HAP-1 (cell line): Measurements from ENCODE around the gene PHF1.
A peak's percentile ranks its signal among the peaks of the same experiment; 100 is the strongest.

ENCODE experiments used
- DNase-seq, 2 experiments: peaks; one replicate each; pipeline ENCODE4 v3.0.0-alpha.2; 2016 to 2020; ENCODE audit warnings: low spot score in 2 of 2
- H3K27me3 ChIP-seq: fragments of 250-450 bp; sonication (Bioruptor Pico); 2 replicates; pipeline ENCODE4 v1.5.1; 2020; ENCODE audit warnings: low read depth, mild to moderate bottlenecking, moderate library complexity
- H3K36me3 ChIP-seq: fragments of 250-450 bp; sonication (Bioruptor Pico); replicated peaks from 2 replicates; pipeline ENCODE4 v1.5.1; 2020; ENCODE audit warnings: mild to moderate bottlenecking
- H3K4me1 ChIP-seq: fragments of 250-450 bp; sonication (Bioruptor Pico); 2 replicates; pipeline ENCODE4 v1.5.1; 2020; ENCODE audit warnings: mild to moderate bottlenecking
- H3K4me3 ChIP-seq: fragments of 250-450 bp; sonication (Bioruptor Pico); 2 replicates; pipeline ENCODE4 v1.5.1; 2020; ENCODE audit warnings: mild to moderate bottlenecking, moderate library complexity
- H3K9me3 ChIP-seq: fragments of 250-450 bp; sonication (Bioruptor Pico); 2 replicates; pipeline ENCODE4 v1.5.1; 2020; ENCODE audit warnings: mild to moderate bottlenecking, moderate library complexity
- in situ Hi-C: fragments of 300-500 bp; cut with MboI; formaldehyde crosslinking; loops from 3 replicates; pipeline ENCODE4 v1.14.3; 2020; ENCODE audit warnings: low sequenced_read_pairs, inconsistent platforms, mixed read lengths

PHF1 gene

DNA sequence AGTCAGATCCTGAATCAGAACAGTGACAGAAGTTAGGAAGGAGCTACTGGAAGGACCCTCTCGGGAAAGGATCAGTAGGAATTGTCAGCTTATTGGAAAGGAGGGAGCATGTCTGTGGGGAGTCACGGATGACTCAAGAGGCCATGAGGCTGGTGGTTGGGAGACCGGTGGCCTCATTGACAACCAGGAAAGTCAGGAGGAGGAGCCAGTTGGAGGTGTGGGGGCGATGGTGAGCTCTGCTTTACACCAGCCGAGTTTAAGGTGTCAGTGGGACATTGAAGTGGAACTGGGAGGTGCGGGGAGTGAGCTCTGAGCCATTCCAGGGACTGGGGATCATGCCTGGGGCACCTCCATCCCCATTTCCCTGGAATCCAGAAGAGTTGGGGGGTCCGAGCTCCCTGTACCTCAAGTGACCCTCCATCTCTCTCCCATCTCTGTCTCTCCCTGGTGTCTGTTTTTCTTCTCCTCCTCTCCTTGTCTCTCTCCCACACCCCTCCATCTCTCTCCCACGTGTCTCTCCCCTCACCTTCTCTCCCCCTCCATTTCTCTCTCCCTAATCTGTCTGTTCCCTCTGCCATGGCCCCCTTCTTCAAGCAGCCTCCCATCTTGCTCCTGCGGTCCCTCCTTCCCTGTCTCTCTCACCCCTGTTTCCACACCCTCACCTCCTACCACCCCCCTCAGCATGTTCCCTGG is 29.3 kb downstream of the PHF1 start:
- Histone ChIP-seq H3K4me1 (no peaks in the 10 kb centered on the region), H3K36me3 (no peaks in the 10 kb centered on the region; the same call in none of the 2 replicates), H3K27me3 (no peaks in the 10 kb centered on the region), H3K4me3 (no peak overlapping the region), H3K9me3 (no peaks in the 10 kb centered on the region)
- DNase-seq = no peak
- in situ Hi-C loops = no loop called here

DNA sequence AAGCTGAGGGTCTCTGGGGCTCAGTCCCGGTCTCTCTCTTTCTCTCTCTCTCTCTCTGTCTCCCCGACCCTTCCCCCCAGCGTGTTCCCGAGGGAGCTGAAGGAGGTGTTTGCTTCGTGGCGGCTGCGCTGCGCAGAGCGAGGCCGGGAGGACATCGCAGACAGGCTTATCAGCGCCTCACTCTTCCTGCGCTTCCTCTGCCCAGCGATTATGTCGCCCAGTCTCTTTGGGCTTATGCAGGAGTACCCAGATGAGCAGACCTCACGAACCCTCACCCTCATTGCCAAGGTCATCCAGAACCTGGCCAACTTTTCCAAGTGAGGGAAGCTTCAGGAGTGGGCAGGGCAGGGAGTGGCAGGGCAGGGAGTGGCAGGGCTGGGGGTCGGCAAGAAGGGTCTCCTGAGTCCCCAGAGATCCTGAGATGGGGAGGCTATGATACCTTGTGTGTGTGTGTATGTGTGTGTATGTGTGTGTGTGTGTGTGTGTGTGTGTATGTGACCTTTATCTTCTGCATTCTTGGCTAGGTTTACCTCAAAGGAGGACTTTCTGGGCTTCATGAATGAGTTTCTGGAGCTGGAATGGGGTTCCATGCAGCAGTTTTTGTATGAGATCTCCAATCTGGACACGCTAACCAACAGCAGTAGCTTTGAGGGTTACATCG is 30.0 kb downstream of the PHF1 start:
- no peak for DNase-seq
- H3K4me3 ChIP-seq = no peak overlapping the region
- in situ Hi-C loops = no loop called here
- H3K36me3 ChIP-seq = no peaks in the 10 kb centered on the region; the same call in none of the 2 replicates
- H3K27me3 ChIP-seq = no peaks in the 10 kb centered on the region
- H3K4me1 ChIP-seq = no peaks in the 10 kb centered on the region
- H3K9me3 ChIP-seq = no peaks in the 10 kb centered on the region

DNA sequence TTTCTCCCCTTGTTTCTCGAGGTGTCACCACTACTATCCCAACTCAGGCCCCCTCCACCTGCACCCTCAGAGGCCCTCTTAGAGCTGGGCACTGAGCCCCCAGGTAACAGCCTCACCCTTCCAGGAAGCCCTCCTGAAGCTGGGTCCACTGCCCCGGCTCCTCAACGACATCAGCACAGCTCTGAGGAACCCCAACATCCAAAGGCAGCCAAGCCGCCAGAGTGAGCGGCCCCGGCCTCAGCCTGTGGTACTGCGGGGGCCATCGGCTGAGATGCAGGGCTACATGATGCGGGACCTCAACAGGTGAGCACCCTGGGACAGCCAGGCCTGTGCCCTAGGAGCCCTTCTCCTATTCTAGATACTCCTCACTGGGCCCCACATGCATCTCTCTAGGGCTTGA is 30.6 kb downstream of the PHF1 start:
- no peaks in the 10 kb centered on the region for H3K4me1 ChIP-seq
- H3K36me3 ChIP-seq = peaks cover 3% of the 10 kb centered on the region
- H3K4me3 ChIP-seq = no peak overlapping the region
- in situ Hi-C loops = no loop called here
- DNase-seq = no peak
- H3K27me3 ChIP-seq = no peaks in the 10 kb centered on the region
- H3K9me3 ChIP-seq = no peaks in the 10 kb centered on the region

GRCh38 chr6:33442283-33442682 is 31.5 kb downstream of the PHF1 start:
- peaks cover 3% of the 10 kb centered on the region for H3K36me3 ChIP-seq

GRCh38 chr6:33443025-33443424 is 32.2 kb downstream of the PHF1 start:
- peaks cover 3% of the 10 kb centered on the region for H3K36me3 ChIP-seq
- in situ Hi-C loops = no loop called here
- no peaks in the 10 kb centered on the region for H3K9me3 ChIP-seq
- no peaks in the 10 kb centered on the region for H3K27me3 ChIP-seq
- no peaks in the 10 kb centered on the region for H3K4me1 ChIP-seq
- no peak overlapping the region for H3K4me3 ChIP-seq
- no peak for DNase-seq

More at GRCh38 chr6:33442283-33442682, 31.5 kb downstream of the PHF1 start:
- H3K4me3 ChIP-seq = no peak overlapping the region
- DNase-seq = no peak
- H3K4me1 ChIP-seq = no peaks in the 10 kb centered on the region
- H3K27me3 ChIP-seq = no peaks in the 10 kb centered on the region
- no peaks in the 10 kb centered on the region for H3K9me3 ChIP-seq
- in situ Hi-C loops = no loop called here

DNA sequence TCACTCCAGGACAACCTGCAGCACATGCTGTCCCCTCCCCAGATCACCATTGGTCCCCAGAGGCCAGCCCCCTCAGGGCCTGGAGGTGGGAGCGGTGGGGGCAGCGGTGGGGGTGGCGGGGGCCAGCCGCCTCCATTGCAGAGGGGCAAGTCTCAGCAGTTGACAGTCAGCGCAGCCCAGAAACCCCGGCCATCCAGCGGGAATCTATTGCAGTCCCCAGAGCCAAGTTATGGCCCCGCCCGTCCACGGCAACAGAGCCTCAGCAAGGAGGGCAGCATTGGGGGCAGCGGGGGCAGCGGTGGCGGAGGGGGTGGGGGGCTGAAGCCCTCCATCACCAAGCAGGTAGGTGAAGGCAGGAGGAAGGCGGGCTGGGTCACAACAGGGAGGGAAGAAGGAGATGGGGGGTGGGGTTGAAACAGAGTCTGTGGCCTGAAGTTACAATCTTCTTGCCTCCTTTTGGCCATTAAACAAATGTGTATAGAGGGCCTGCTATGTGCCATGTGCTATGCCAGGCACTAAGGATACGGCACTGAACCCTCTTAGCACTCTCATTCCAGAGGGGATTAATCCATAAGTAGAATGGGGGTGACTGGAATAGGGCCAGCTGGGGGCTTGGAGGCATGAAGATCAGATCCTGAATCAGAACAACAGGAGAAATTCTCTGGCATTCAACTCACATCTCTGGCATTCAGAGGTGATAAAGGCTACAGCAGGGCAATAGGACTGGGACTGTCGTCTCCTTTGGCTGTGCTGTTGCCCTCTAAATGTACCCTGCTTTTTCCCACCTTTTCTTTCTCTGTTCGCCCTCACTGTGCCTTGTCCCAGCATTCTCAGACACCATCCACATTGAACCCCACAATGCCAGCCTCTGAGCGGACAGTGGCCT is 33.0 kb downstream of the PHF1 start:
- Histone ChIP-seq H3K27me3 (no peaks in the 10 kb centered on the region), H3K36me3 (peaks cover 3% of the 10 kb centered on the region), H3K9me3 (no peaks in the 10 kb centered on the region), H3K4me3 (no peak overlapping the region), H3K4me1 (no peaks in the 10 kb centered on the region)
- no peak for DNase-seq
- in situ Hi-C loops = no loop called here

- H3K4me1 ChIP-seq = no peaks in the 10 kb centered on the region
- H3K9me3 ChIP-seq = no peaks in the 10 kb centered on the region
- H3K36me3 ChIP-seq = peaks cover 3% of the 10 kb centered on the region
- in situ Hi-C loops = no loop called here
- H3K4me3 ChIP-seq = no peak overlapping the region
- no peak for DNase-seq
- no peaks in the 10 kb centered on the region for H3K27me3 ChIP-seq
Measured at GRCh38 chr6:33445119-33445603, 34.3 kb downstream of the PHF1 start.

DNA sequence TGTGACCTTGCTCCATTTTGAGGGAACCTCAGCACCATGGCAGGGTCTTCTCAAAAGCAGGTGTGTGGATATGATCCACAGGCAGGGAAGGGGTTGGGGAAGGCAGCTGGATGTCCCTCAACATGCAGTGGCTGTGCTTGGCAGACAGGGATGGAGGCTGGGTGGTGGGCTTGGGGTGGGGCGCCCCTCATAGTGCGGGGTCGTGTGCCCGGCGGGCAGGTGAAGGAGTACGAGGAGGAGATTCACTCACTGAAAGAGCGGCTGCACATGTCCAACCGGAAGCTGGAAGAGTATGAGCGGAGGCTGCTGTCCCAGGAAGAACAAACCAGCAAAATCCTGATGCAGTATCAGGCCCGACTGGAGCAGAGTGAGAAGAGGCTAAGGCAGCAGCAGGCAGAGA is 35.5 kb downstream of the PHF1 start:
- Histone ChIP-seq H3K9me3 (no peaks in the 10 kb centered on the region), H3K36me3 (peaks cover 3% of the 10 kb centered on the region), H3K4me3 (no peak overlapping the region), H3K27me3 (no peaks in the 10 kb centered on the region), H3K4me1 (no peaks in the 10 kb centered on the region)
- in situ Hi-C loops = no loop called here
- DNase-seq = no peak

DNA sequence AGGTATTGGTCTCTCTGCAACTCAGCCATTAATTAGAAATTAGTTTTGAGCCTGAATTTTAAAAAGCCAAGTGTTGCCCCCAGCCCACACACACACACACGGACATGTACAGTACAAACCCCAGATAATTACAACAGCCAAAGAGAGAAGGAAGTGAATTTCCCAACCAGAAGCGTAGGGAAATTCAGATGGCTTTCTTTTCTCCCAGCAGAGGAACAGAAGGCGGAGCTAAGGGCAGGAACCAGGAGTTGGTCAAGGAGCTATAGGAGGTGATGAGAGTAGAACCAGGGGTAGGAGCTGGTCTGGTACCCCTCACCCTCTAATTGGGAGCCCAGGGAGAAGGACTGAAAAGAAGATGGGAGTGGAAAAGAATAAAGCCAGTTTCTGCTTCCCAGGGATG is 39.6 kb downstream of the PHF1 start:
- H3K9me3 ChIP-seq = no peaks in the 10 kb centered on the region
- peaks cover 6% of the 10 kb centered on the region; the same call in 1 of the 2 replicates for H3K36me3 ChIP-seq
- in situ Hi-C loops = no loop called here
- H3K27me3 ChIP-seq = no peaks in the 10 kb centered on the region
- H3K4me3 ChIP-seq = no peak overlapping the region
- H3K4me1 ChIP-seq = no peaks in the 10 kb centered on the region
- DNase-seq = no peak

- Histone ChIP-seq H3K36me3 (peaks cover 4% of the 10 kb centered on the region; the same call in 1 of the 2 replicates), H3K4me1 (no peaks in the 10 kb centered on the region), H3K9me3 (no peaks in the 10 kb centered on the region), H3K27me3 (no peaks in the 10 kb centered on the region), H3K4me3 (no peak overlapping the region)
- no peak for DNase-seq
- in situ Hi-C loops = no loop called here
Measured at GRCh38 chr6:33451606-33452005, 40.8 kb downstream of the PHF1 start.

DNA sequence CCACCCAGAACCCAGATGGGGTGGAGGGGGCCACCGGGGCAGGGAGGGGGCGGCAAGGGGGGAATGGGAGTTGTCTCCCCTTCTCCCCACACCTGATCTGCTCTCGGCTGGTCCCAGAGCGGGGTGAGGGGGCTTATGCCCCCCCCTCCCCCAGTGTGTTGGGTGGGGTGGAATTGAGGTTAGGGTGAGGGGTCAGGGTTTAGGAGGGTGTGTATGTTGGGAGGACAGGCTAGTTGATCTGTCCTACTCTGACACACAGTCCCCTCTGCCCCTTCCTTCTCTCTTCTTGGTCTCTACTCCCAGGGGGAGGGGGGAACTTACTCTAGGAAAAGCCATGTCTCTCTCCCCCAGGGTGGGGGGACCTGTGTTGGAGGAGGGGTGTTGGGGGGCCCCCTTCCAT is 41.7 kb downstream of the PHF1 start:
- in situ Hi-C loops = no loop called here
- peaks cover 4% of the 10 kb centered on the region; the same call in 1 of the 2 replicates for H3K36me3 ChIP-seq
- no peaks in the 10 kb centered on the region for H3K4me1 ChIP-seq
- no peaks in the 10 kb centered on the region for H3K9me3 ChIP-seq
- H3K27me3 ChIP-seq = no peaks in the 10 kb centered on the region
- no peak overlapping the region for H3K4me3 ChIP-seq
- no peak for DNase-seq

GRCh38 chr6:33453393-33454008 is 42.7 kb downstream of the PHF1 start:
- DNase-seq = no peak
- H3K36me3 ChIP-seq = peaks cover 4% of the 10 kb centered on the region; the same call in 1 of the 2 replicates
- H3K4me1 ChIP-seq = no peaks in the 10 kb centered on the region

More at GRCh38 chr6:33453393-33454008, 42.7 kb downstream of the PHF1 start:
- Histone ChIP-seq H3K27me3 (no peaks in the 10 kb centered on the region), H3K9me3 (no peaks in the 10 kb centered on the region), H3K4me3 (peak overlapping the region; percentile 81)
- in situ Hi-C loops = no loop called here
